Stomach (tissue), 4 donors: ENCODE measurements around the gene COL24A1.

ENCODE experiments used
- CTCF ChIP-seq, 7 experiments: fragments of 450-650 bp in 4 of 7; fragments of 200-600 bp in 3 of 7; sonication (generic) in 3 of 7; IDR thresholded peaks; one replicate each; pipeline ENCODE4 v1.5.1; 2016 to 2019; ENCODE audit warnings: antibody characterized with exemption in 7 of 7, control low read depth in 2 of 7, mild to moderate bottlenecking in 1 of 7
- EP300 ChIP-seq: sonication (generic); formaldehyde crosslinking; IDR thresholded peaks from one replicate; pipeline ENCODE4 v1.6.1; 2017; ENCODE audit warnings: antibody characterized with exemption
- POLR2A ChIP-seq, 4 donors: fragments of 450-650 bp; IDR thresholded peaks; one replicate each; pipeline ENCODE4 v1.6.1; 2016; ENCODE audit warnings: antibody characterized with exemption in 4 of 4, control low read depth in 2 of 4, mild to moderate bottlenecking in 1 of 4, moderate library complexity in 1 of 4

DNA sequence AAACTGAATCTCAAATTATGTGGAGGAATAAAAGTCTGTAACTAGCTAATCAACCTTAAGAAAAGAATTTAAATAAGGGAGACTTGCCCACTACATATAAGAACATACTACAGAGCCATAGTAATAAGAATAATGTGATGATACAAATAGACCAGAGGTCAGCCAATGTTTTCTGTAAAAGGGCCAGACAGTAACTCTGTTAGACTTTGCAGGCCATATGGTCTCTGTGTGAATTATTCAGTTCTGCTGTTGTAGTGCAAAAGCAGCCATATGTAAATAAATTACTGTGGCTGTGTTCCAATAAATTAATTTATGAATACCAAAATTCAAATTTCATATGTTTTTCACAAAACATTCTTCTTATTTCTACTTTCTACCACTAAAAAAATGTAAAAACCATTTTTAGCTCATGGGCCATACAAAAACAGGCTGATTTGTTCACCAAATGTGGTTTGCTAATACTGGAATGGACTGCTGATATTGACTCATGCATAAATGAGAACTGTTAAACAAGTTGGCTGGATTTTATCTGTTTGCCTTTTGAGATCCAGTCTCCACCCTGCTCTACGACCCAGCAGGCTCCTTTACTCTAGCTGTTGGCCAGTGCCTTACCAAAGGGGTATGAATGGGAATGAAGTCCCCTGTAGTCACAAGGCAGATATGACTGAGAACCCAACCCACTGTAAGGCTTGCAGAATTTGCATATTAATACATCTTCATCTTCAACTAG lies 350.2 kb downstream of the COL24A1 start:
- TF ChIP-seq POLR2A (IDR thresholded peaks at IDR 0.05), result no peak
- no peak for TF ChIP-seq CTCF (IDR thresholded peaks at IDR 0.05)
- no peak for TF ChIP-seq EP300
